OCI-LY3 (cell line): ENCODE measurements around the gene BMAL2.

Source experiments
- CTCF ChIP-seq: fragments of 200-600, 300-600 bp; sonication (generic); IDR thresholded peaks from 2 replicates; pipeline ENCODE4 v1.5.1; 2014; ENCODE audit warnings: antibody characterized with exemption, low read length, low read depth
- EZH2phosphoT487 ChIP-seq: fragments of 200-600 bp; shearing (Covaris generic); IDR thresholded peaks from 2 replicates; pipeline ENCODE4 v1.6.1; 2018; ENCODE audit warnings: antibody characterized with exemption, mixed run types, low read depth

GRCh38 chr12:27293463-27293862, 39.2 kb upstream of the BMAL2 start:
- TF ChIP-seq CTCF (no peak), EZH2phosphoT487 (no peak)
